Measurements from ENCODE around the gene EXD2.
"Not testable (repeated sequence)": the region's sequence is repeated elsewhere in the genome, so short reads cannot be mapped to it uniquely, and the experiment has no call there.

Gene EXD2

GRCh38 chr14:69281450-69282169 lies 90.3 kb downstream of the EXD2 start:
- DNase-seq (ENCODE audit: low read depth), result no peak

GRCh38 chr14:69282448-69282847 lies 91.2 kb downstream of the EXD2 start:
- no peak for DNase-seq (ENCODE audit: low read depth)

- no peak for DNase-seq (ENCODE audit: low read depth)
Measured at GRCh38 chr14:69284170-69284569, 92.9 kb downstream of the EXD2 start.

- no peak for DNase-seq (ENCODE audit: low read depth)
Measured at GRCh38 chr14:69285661-69286255, 94.5 kb downstream of the EXD2 start.

- no peak for DNase-seq (ENCODE audit: low read depth)
Measured at GRCh38 chr14:69287098-69288010, 96.1 kb downstream of the EXD2 start.

- DNase-seq (ENCODE audit: low read depth), result peak; percentile 10
Measured at GRCh38 chr14:69288011-69288771, 96.9 kb downstream of the EXD2 start.

- DNase-seq (ENCODE audit: low read depth), result no peak
Measured at GRCh38 chr14:69288956-69289705, 97.8 kb downstream of the EXD2 start.

- no peak for DNase-seq (ENCODE audit: low read depth)
Measured at GRCh38 chr14:69289811-69290520, 98.7 kb downstream of the EXD2 start.

- DNase-seq (ENCODE audit: low read depth), result not testable (repeated sequence)
Measured at GRCh38 chr14:69290881-69291280, 99.6 kb downstream of the EXD2 start.

- no peak for DNase-seq (ENCODE audit: low read depth)
Measured at GRCh38 chr14:69291396-69291795, 100.1 kb downstream of the EXD2 start.

- DNase-seq (ENCODE audit: low read depth), result no peak
Measured at GRCh38 chr14:69291891-69292561, 100.7 kb downstream of the EXD2 start.
